Measurements from ENCODE around the gene MEI4. TPM values are rescaled to one million over a fixed set of nuclear protein-coding genes. Genes with fewer than 3 reads are reported as not detected.

MEI4 gene
- total and polyA plus RNA-seq, 2 of the 8 experiments (the other 6 are each of a cell fraction or from before 2014, with no cell fraction given) = 0.05 to 0.24 TPM

GRCh38 chr6:77624515-77624914 is 28.3 kb upstream of the MEI4 start:
- H3K14ac ChIP-seq (ENCODE audit: insufficient read length) = no peak overlapping the region
- no peak overlapping the region for H2AFZ ChIP-seq (ENCODE audit: low read length)
- H3K18ac ChIP-seq (ENCODE audit: extremely low read depth, low read length) = no peak overlapping the region
- no peaks in the 10 kb centered on the region for H3K9me3 ChIP-seq (ENCODE audit: insufficient read depth in 2 of 2, low read depth in 1 of 2, low read length in 1 of 2)
- H3K23me2 ChIP-seq (ENCODE audit: low read depth, low read length) = no peaks in the 10 kb centered on the region
- no peak overlapping the region for H2BK15ac ChIP-seq (ENCODE audit: low read length)
- H4K5ac ChIP-seq (ENCODE audit: insufficient read length, low read depth, low read length) = no peak overlapping the region
- no peak overlapping the region for H2BK120ac ChIP-seq (replicated peaks; ENCODE audit: low read depth, low read length)
- FAIRE-seq = no peak
- ChIA-PET CTCF (ENCODE audit: partially characterized antibody) (interaction anchor here (1.0 kb wide), 1 partner anchor 38 kb away, joined by 3 read pairs; no protein-coding TSS in a partner anchor), POLR2A (ENCODE audit: partially characterized antibody) (no interaction called here)
- no peak overlapping the region for H3K4me2 ChIP-seq (ENCODE audit: insufficient read depth in 1 of 2, low read depth in 2 of 2, low read length in 2 of 2)
- H3K79me1 ChIP-seq (ENCODE audit: low read depth, low read length) = no peaks in the 10 kb centered on the region
- H4K91ac ChIP-seq (replicated peaks; ENCODE audit: insufficient read length, low read length) = no peak overlapping the region
- no peaks in the 10 kb centered on the region for H4K20me1 ChIP-seq (replicated peaks in 1 of 2; ENCODE audit: control insufficient read depth in 1 of 2, insufficient read depth in 2 of 2, low read length in 2 of 2)
- no peak overlapping the region for H3K4ac ChIP-seq (replicated peaks; ENCODE audit: insufficient read length, low read depth, low read length)
- H3K79me2 ChIP-seq (ENCODE audit: control insufficient read depth in 1 of 2, insufficient read depth in 2 of 2, low read length in 2 of 2) = no peaks in the 10 kb centered on the region
- WGBS, 2 experiments (ENCODE audit: extremely low coverage in 1 of 2, insufficient coverage in 1 of 2, insufficient read length in 1 of 2, insufficient replicate concordance in 2 of 2, low coverage in 1 of 2, low lambda C conversion rate in 2 of 2, missing lambda C conversion rate in 1 of 2) = 96% methylated on average over 5 of the region's 5 CpGs; no CpG with 5 or more reads in 1 of the 2 experiments
- H3K9ac ChIP-seq (replicated peaks in 1 of 4; ENCODE audit: extremely low read depth in 1 of 4, low read depth in 3 of 4, low read length in 3 of 4) = no peak overlapping the region
- no peak overlapping the region for H2BK12ac ChIP-seq (ENCODE audit: low read depth, low read length)
- no peaks in the 10 kb centered on the region for H3K27me3 ChIP-seq (replicated peaks in 1 of 4; ENCODE audit: control insufficient read depth in 3 of 4, extremely low read depth in 1 of 4, insufficient read depth in 3 of 4, low read length in 3 of 4)
- no peak overlapping the region for H2BK5ac ChIP-seq (ENCODE audit: low read depth, low read length)
- no peak overlapping the region for H4K8ac ChIP-seq (ENCODE audit: extremely low read depth, insufficient read depth, low read length)
- H2BK20ac ChIP-seq (ENCODE audit: low read length) = no peak overlapping the region
- no peak overlapping the region for H3K27ac ChIP-seq (ENCODE audit: low read depth, low read length)
- H3K56ac ChIP-seq (replicated peaks; ENCODE audit: insufficient read length, low read depth, low read length) = no peak overlapping the region
- DNase-seq (ENCODE audit: low read depth in 1 of 2, low spot score in 2 of 2) = no peak
- no peaks in the 10 kb centered on the region for H3K36me3 ChIP-seq (ENCODE audit: control insufficient read depth in 2 of 4, insufficient read depth in 4 of 4, low read length in 3 of 4)
- H3K23ac ChIP-seq (ENCODE audit: insufficient read length) = no peak overlapping the region
- H3K4me3 ChIP-seq (ENCODE audit: extremely low read depth in 1 of 4, insufficient read depth in 2 of 4, low read depth in 3 of 4, low read length in 4 of 4) = no peak overlapping the region
- no peak overlapping the region for H2AK5ac ChIP-seq (ENCODE audit: low read depth, low read length)
- H3K4me1 ChIP-seq (replicated peaks in 1 of 4; ENCODE audit: control insufficient read depth in 3 of 4, insufficient read depth in 4 of 4, low read length in 3 of 4) = no peaks in the 10 kb centered on the region
- TF ChIP-seq CHD1 (IDR thresholded peaks at IDR 0.05; ENCODE audit: low read depth, low read length) (no peak), TAF1 (IDR thresholded peaks at IDR 0.05; ENCODE audit: low read depth, low read length) (no peak), POLR2AphosphoS5 (IDR thresholded peaks at IDR 0.05; ENCODE audit: low read depth, low read length) (no peak), ASH2L (IDR thresholded peaks at IDR 0.05; ENCODE audit: low read length) (no peak), KDM4A (IDR thresholded peaks at IDR 0.05; ENCODE audit: low read depth, low read length, severe bottlenecking) (no peak), SIX5 (IDR thresholded peaks at IDR 0.05; ENCODE audit: low read depth, low read length) (no peak), E2F6 (IDR thresholded peaks at IDR 0.05) (no peak), CTCF (IDR thresholded peaks at IDR 0.05; ENCODE audit: control extremely low read depth in 1 of 3, insufficient read depth in 1 of 3, low read depth in 1 of 3, low read length in 3 of 3) (no peak), CREB1 (IDR thresholded peaks at IDR 0.05) (no peak), CTBP2 (IDR thresholded peaks at IDR 0.05; ENCODE audit: borderline replicate concordance, insufficient read depth, insufficient read length, low read length) (no peak)

Data from H1 (cell line).